ENCODE results near the gene FAM222A.

DNA sequence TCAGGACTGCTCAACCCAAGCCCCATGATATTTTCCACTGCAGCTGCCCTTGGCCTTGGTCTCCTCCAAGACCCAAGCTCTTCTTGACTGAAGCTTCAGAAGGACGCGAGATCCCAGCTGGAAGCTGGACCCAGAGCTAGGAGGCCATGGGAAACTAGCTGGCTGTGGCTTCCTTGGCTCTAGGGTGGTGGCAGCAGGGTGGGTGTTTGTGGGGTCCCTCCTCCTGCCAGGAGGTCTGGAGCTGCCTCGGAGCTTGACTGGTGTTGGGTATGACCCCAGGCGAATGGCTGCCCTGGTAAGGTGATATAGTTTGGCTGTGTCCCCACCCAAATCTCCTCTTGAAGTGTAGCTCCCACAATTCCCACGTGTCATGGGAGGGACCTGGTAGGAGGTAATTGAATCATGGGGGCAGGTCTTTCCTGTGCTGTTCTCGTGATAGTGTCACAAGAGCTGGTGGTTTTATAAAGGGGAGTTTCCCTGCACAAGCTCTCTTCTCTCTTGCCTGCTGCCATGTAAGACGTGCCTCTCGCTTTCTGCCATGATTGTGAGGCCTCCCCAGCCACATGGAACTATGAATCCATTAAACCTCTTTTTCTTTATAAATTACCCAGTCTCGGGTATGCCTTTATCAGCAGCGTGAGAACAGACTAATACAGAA lies 68.2 kb downstream of the FAM222A start:
- TF ChIP-seq EZH2 (IDR thresholded peaks at IDR 0.05): no peak
- TF ChIP-seq POLR2AphosphoS5 (IDR thresholded peaks at IDR 0.05; ENCODE audit: borderline replicate concordance, low read depth, low read length): no peak
